NCI-H1694 treated with DMSO at 0.1 percent for 48 hours (cell line): ENCODE results near the gene ARFGAP3.

ENCODE experiments used
- DNase-seq: peaks from one replicate; lab custom pipeline; 2025; lab: John Stamatoyannopoulos, UW

Gene ARFGAP3

GRCh38 chr22:42883970-42884369, 26.9 kb upstream of the ARFGAP3 start:
- no peak for DNase-seq

GRCh38 chr22:42883121-42883520, 26.0 kb upstream of the ARFGAP3 start:
- DNase-seq: no peak

GRCh38 chr22:42881982-42882656, 25.0 kb upstream of the ARFGAP3 start:
- peak; percentile 2 for DNase-seq

GRCh38 chr22:42881298-42881697, 24.2 kb upstream of the ARFGAP3 start:
- no peak for DNase-seq

GRCh38 chr22:42880815-42881214, 23.7 kb upstream of the ARFGAP3 start:
- no peak for DNase-seq

- no peak for DNase-seq
Observed at GRCh38 chr22:42879371-42880021, 22.4 kb upstream of the ARFGAP3 start.

GRCh38 chr22:42878561-42879305, 21.7 kb upstream of the ARFGAP3 start:
- DNase-seq: no peak

- DNase-seq: no peak
Observed at GRCh38 chr22:42877597-42878340, 20.7 kb upstream of the ARFGAP3 start.

- no peak for DNase-seq
Observed at GRCh38 chr22:42877158-42877557, 20.1 kb upstream of the ARFGAP3 start.

- no peak for DNase-seq
Observed at GRCh38 chr22:42876041-42876440, 19.0 kb upstream of the ARFGAP3 start.

- no peak for DNase-seq
Observed at GRCh38 chr22:42874010-42874409, 16.9 kb upstream of the ARFGAP3 start.

GRCh38 chr22:42873356-42873755, 16.3 kb upstream of the ARFGAP3 start:
- no peak for DNase-seq

- no peak for DNase-seq
Observed at GRCh38 chr22:42872821-42873220, 15.7 kb upstream of the ARFGAP3 start.

- DNase-seq: no peak
Observed at GRCh38 chr22:42871146-42872050, 14.3 kb upstream of the ARFGAP3 start.

- DNase-seq: no peak
Observed at GRCh38 chr22:42869888-42870480, 12.9 kb upstream of the ARFGAP3 start.

GRCh38 chr22:42869463-42869862, 12.4 kb upstream of the ARFGAP3 start:
- DNase-seq: no peak

GRCh38 chr22:42868751-42869251, 11.7 kb upstream of the ARFGAP3 start:
- peak; percentile 31 for DNase-seq

GRCh38 chr22:42866100-42866499, 9.0 kb upstream of the ARFGAP3 start:
- no peak for DNase-seq

GRCh38 chr22:42865536-42865935, 8.5 kb upstream of the ARFGAP3 start:
- DNase-seq: no peak

GRCh38 chr22:42863349-42863961, 6.4 kb upstream of the ARFGAP3 start:
- DNase-seq: no peak
